T-helper 22 cell (primary cell): Measurements from ENCODE around the gene SLTM.
"Not testable (repeated sequence)": the region's sequence is repeated elsewhere in the genome, so short reads cannot be mapped to it uniquely, and the experiment has no call there.

Source experiments
- DNase-seq: peaks from one replicate; pipeline ENCODE4 v3.0.0-alpha.2; 2020; ENCODE audit warnings: low read depth

The SLTM gene

DNA sequence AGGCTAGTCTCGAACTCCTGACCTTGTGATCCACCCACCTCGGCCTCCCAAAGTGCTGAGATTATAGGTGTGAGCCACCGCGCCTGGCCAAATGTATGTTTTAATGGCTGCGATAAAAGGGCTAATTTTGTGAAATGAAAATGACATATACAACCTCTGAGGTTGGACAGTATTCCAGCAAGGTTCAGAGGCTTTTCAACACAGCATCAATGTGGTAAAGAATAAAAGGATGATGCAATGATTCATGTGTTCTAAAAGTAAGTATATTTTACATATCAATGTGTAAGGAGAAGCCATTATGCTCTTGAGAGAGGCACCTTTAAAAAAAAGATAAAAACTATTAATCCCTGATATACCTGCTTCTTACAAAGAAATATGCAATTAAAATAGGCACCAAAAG is 6.7 kb downstream of the SLTM start:
- no peak for DNase-seq

DNA sequence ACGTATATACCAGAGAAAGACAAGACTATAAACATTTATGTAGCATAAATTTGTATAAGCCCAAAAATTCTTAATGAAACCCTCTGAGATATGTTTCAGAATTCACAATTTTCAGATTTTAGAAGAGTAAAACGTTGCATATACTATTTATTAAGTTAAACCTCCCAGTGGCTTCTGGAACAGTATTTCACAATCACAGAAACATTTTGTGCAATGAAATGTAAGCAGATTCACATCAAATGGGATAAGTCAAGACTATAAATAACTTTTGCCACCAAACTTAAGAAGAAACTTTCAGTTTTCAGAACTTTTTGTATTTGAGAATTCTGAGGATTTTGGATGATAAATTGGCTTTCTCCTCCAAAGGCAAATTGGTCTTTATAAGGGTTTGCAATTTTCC is 9.2 kb downstream of the SLTM start:
- DNase-seq, result no peak

DNA sequence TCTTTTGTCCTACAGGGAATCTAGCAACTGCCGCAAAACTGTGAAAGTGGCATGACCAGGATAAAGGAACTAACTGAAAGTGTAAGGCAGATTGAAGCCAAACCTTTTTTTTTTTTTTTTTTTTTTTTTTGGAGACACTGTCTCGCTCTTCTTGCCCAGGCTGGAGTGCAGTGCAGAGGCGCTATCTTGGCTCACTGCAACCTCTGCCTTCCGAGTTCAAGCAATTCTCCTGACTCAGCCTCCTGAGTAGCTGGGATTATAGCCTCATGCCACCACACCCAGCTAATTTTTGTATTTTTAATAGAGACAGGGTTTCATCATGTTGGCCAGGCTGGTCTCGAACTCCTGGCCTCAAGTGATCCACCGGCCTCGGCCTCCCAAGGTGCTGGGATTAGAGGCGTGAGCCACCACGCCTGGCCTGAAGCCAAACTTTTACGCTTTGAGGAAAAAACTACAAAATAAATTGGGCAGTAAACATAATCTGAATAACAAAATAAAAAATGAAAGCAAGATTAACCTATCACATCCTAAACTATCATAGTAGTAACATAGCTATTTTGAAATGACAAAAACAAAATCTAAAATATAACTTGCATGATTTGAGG is 9.7 kb downstream of the SLTM start:
- no peak for DNase-seq

DNA sequence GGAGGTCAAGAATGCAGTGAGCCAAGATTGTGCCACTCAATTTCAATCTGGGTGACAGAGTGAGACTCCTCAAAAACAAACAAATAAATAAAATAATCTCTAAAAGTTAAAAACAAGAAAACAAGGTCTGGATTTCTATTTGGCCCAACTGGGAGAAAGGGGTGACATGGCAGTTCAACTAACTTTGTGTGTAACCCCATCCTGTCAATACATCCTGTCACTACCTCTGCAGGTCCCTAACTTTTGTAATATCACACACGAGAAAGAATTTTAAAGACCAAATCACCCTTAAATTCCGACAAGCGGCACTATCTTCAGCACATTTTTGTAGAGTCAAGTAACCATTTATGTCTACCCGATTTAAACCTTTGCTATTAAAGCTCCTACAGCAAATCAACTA is 10.2 kb downstream of the SLTM start:
- DNase-seq, result no peak

DNA sequence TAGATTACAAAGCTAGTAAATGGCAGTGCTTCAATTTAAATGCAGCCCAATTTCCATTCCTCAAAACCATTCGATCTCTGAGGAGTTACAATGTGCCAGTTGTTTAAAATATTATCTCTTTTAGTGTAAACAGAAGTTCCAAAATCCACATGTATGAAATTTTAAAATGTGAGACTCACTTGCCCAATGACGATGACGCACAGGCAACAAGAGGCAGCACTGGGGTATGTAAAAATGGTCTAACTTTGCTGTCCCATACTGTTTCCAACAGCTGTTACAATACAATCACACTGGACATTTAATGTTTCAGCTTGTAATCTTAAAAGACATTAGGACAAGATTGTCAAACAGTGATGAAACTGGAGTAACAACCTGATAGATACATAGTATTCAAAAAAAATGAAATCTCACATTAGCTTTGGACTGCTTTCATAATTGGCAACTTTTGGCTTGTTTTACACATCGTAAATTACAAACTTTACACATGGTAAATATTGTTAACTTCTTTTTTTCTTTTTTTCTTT is 12.2 kb downstream of the SLTM start:
- no peak for DNase-seq

DNA sequence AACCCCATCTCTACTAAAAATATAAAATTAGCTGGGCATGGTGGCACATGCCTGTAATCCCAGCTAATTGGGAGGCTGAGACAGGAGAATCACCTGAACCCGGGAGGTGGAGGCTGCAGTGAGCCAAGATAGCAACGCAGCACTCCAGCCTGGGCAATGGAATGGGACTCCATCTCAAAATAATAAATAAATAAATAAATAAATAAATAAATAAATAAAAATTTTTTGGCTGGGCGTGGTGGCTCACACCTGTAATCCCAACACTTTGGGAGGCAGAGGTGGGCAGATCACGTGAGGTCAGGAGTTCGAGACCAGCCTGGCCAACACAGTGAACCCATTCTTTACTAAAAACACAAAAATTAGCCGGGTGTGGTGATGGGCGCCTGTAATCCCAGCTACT is 13.0 kb downstream of the SLTM start:
- DNase-seq, result not testable (repeated sequence)

DNA sequence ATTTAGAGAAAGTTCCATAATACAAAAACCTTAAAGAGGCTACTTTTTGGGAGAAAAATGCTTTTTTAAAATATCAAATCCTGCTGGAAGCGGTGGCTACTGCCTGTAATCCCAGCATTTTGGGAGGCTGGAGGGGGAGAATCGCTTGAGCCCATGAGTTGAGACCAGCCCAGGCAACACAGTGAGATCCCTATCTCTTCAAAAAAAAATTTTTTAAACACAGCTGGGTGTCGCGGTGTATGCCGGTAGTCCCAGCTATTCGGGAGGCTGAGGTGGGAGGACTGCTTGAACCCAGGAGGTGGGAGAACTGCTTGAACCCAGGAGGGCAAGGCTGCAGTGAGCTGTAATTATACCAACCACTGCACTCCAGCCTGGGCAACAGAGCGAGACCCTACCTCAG is 14.2 kb downstream of the SLTM start:
- no peak for DNase-seq

DNA sequence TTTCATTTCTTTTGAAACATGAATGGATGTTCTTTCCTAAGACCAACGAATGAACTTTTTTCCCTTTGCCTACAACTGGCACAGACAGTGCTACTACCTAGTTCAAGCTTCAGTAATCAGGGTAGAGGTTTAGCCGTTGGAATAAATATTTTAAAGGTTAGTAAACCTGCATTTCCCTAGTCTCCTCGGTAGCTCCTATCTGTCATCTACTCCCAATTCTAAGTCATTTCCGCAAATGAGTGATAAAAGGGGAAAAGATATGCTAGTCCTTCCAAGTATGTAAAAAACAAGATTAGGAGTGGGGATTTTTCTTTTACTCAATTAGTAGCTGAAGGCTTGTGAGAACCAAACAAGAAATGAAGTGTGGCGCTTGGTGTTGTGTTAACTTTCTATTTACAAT is 15.2 kb downstream of the SLTM start:
- no peak for DNase-seq

DNA sequence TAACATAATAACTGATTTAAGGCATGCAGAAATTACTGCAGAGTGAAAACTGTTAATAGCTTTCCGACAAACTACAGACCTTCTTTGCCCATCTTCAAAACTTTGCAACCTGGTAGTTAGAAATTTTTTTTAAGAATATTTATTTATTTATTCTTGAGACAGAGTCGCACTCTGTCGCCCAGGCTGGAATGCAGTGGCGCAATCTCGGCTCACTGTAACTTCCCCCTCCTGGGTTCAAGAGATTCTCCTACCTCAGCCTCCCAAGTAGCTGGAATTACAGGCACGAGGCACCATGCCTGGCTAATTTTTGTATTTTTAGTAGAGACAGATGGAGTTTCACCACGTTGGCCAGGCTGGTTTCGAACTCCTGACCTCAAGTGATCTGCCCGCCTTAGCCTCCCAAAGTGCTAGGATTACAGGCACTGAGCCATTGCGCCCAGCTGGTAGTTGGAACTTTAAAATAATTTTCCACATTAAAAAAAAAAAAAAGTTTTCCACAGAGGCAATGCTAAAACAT is 15.8 kb downstream of the SLTM start:
- not testable (repeated sequence) for DNase-seq

DNA sequence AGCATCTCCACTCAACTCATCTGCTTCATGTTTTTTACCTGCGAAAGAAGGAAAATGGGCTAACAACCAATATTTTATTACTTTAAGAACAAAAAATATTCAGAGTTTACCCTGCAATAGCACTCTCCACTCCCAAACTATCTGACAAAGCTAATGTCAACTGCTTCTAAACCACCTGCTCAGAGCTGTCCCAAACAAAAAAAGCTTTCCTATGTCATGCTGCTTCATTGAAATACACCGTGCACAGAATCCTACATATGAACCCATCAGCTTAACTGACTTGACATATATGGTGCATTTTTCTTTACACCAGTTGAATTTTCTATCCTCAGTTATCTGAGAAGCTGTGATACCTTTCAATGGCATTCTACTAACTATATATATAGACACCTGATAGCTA is 16.5 kb downstream of the SLTM start:
- DNase-seq, result no peak

DNA sequence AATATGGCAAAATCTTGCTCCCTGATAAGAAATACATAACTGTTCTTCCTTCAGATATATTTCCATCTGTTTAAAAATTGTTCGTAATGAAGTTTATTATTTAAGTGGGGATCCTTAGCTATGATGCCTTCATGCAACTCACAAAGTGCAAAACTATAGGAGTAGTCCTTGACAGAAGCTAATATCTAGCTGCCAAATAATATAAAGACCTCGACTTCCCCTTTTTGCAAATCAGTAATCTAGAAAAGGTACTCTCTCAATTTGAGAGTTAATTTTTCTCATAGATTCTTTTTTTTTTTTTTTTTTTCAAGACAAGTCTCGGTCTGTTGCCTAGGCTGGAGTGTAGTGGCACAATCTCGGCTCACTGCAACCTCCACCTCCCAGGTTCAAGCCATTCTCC is 23.0 kb downstream of the SLTM start:
- no peak for DNase-seq

DNA sequence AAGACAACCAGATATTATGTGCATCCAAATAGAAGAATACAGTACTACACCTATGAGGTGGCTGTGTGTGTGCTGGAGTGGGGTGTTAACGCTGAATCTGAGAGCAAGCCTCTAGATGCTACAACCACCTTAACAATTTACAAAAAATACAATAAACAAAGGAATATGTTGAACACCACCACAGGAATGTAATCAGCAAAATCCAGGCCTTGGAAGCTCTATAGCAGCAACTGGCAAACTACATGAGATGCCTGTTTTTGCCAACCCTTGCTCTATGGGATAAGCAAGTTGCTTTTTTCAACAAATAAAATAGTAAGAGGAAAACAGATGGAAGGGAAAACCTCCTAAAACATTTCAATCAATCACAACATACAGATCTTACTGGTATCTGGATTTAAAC is 23.9 kb downstream of the SLTM start:
- no peak for DNase-seq

DNA sequence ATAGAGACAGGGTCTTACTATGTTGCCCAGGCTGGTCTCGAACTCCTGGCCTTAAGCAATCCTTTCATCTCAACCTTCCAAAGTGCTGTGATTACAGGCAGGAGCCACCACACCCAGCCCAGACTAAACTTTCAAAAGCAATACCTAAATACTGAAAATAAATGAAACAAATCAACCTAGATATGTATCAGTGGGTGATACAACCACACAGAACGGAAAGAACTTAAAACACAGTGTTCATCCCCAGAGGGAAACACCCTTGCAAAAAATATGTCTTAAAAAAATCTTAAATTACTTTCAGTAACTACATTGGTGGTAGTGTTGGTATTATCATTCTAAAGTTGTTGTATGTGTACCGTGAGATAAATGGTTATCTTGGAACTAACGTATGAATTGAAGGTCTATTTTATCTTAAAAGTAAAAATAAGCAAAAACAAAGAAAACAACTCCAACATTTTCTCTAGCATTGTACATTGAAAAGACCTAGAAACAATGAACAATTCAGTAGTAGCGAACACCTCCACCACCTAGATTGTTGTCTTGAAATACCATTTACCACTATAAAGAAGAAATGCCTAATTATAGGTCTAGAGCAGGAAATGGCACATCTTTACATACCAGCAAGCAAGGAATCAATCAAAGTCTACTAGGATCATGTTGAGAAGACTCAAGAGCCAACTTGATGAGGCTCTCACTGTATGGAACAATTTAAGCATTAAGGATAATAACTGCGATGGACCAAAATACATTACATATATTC is 24.7 kb downstream of the SLTM start:
- no peak for DNase-seq

DNA sequence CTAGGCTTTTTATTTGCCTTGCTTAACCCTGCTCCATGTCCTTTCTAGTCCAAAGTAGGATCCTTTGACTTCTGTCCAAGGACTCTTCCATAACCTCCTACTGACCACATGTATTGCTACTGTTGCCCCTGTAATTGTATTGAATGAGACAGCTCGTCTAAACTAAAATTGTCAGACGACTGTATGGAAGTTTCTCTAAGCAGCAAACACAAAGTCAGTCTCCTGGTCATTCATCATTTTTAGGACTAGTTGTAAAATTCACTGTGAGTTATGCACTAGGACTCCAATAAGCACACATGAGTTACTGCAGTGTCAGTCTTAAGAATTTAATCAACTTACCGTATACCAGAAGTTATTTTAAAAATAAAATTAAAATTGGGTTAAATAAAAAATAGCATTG is 32.8 kb downstream of the SLTM start:
- no peak for DNase-seq

DNA sequence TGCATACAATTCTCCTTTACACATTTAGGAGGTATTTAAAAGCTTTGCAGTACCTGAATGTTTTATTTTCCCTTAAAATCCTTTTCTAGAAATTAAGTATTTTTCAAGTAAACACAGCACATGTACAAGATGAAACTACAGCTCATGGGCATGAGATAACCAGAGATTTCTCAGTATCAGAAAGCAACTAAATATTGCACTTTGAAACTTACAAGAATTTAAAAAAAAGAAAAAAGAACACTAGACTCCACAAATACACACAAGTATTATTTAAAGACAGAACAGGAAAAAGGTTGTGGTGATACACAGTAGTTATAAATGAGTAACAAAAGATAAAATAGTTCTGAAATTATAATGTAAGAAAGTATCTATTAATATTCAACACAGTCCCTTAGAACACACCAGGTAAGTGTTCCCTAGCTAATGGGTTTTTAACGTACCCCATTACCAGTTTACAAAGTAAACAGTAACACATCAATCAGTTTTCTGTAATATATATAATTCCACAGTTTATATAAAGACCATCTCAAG is 35.3 kb downstream of the SLTM start:
- DNase-seq, result no peak

DNA sequence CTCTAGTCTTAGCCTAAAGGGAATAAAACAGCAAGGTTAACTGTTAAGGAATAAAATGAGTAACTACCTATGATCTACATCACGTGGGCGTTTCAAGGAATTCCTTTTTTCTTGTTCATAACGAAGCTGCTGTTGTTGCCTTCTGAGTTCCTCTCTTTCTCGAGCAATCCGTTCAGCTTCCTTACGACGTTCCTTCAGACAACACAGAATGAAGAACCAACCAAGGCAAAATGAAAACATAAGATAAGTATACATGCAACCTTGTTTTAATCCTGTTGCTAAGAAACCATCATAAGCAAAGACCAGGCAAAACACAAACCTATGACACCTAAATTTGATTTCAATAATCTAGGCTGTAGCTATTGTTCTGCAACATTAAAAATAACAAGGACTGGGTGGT is 44.1 kb downstream of the SLTM start:
- DNase-seq, result no peak

DNA sequence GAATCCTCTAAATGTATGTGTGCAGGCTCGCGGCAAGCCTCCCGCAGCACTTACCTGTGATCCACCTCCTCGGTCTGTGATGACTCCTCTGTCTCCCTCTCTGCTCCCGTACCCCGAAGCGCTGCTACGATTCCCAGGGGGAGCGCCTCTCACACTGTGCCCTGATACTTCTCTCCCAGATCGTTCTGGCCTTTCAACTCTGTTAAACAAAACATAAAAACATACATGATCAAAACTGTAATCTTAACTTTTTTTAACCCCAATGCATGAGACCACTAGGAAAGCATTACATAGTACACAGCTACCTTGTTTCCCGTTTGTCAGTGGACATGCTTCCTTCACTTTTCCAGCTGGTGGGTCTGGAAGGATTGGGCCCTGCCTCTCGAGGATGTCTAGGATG is 46.6 kb downstream of the SLTM start:
- no peak for DNase-seq

DNA sequence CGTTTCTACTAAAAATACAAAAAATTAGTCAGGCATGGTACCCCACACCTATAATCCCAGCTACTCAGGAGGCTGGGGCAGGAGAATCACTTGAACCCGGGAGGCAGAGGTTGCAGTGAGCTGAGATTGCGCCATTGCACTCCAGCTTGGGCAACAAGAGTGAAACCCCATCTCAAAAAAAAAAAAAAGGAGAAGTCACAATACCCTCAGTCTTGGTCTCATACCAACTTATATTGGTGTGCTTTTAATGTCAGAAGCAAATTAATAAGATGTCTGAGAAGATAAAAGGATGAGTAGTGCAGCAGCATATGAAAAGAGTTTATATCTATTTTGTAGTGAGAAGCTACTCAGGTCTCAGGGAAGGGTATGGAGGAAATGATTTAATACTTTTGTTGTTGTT is 49.6 kb downstream of the SLTM start:
- not testable (repeated sequence) for DNase-seq

DNA sequence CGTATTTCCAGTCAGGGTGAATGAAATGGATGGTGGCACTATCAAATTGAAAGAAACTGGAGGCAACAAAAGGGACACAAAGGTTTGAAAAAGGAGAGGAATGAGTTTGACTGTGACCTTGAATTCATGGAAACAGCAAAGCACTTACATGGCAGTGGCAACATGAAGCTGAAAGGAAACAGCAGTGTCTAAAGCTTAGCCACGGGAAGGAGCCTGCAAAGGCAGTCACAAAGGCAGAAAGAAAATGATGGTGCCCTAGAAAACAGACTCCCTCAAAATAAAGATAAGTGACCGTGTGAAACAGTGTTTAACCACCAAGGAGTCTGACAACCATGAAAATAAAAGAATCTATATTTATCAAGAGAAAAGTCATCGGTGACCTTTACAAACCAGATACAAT is 51.2 kb downstream of the SLTM start:
- no peak for DNase-seq

DNA sequence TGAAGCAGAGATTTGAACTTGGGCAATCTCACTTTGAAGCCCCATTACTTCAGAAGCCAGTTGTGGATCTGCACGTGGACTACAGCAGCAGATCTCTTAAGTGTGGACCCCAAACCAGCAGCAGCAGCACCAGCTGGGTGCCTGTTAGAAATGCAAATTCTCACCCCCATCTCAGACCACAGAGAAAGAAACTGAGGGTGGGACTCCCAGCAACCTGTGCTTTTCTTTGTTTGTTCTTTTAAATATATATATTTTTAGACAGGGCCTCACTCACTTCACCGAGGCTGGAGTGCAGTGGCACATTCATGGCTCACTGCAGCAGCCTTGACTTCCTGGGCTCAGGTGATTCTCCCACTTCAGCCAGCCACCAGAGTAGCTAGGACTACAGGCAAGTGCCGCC is 53.2 kb downstream of the SLTM start:
- DNase-seq, result no peak

DNA sequence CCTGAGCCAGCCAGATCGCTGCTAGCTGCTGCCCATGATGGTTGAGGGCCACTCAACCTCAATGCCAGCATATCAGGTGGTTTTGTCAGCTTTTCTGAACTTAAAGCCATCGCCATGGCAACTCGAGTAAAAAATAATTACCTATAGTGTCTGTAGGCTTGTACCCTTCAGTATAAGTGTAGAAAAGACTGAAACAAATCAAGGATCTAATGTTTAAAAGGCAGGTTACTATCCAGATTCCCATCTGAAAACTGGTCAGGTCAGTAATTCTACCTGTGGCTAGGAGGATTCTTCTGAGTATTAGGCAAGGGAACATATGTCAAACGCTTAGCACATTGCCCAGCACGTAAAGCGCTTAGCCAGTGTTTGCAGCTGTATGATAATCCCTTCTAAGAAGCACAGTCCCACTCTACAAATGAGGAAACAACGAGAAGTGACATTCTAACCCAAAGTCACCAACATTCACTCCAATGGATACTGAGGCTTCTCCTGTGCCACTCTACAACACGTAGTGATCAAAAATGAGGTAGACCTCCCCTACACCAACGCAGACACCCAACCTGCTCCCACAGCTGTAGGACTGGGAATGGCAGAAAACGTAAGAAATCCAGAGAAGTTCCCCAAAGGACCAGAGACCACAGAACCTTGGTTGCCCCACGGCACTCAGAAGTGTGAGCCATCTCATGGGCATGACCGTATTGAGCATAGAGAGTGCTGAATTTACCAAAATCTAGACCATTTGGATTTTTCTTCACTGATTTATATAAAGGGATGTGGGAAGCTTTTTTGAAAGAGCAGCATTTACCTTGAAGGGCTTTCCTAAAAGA is 55.3 kb downstream of the SLTM start:
- DNase-seq, result no peak

DNA sequence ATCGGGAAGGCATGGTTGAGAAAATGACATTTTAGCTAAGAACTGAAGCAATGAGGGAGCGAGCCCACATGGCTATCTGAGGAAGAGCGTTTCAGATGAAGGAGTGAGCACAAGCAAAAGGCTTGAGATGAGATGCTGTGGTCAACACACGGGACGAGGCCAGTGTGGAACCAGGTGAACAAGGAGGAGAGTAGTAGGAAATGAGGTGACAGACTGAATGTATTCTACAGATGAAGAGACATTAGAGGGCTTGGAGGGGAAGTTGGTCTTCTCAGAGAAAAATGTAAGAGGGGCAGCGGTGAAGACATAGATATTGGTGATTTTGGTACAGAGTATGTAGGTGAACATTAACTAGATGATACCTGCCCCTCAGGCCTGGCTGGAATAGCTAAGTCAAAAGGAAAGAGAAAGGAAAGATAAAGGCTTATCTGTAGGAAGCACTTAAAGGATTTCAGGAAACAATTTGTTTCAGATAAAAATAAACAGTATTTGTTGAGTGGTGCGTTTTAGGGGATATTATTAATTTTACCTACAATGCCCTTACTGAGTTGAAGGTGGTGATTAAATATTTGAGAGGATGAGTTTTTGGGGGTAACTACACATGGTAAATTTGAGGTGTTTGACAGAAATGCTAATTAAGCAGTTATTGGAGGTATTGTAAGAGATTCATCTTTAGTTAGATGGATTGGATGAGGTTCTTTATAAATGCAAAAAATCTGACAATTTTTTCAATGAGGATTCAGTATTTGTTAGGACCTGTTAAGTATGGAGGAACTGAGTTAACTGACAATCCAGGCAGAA is 57.0 kb downstream of the SLTM start:
- DNase-seq, result no peak
